ENCODE data around the gene HAL.
"Not testable (repeated sequence)": the region's sequence is repeated elsewhere in the genome, so short reads cannot be mapped to it uniquely, and the experiment has no call there.

HAL gene

GRCh38 chr12:95976416-95976832 lies 19.7 kb downstream of the HAL start:
- H3K27me3 Mint-ChIP-seq (ENCODE audit: low read depth): no peaks in the 10 kb centered on the region

GRCh38 chr12:95975491-95975890 lies 20.7 kb downstream of the HAL start:
- no peaks in the 10 kb centered on the region for H3K9me3 Mint-ChIP-seq
- no peak overlapping the region for H3K4me3 Mint-ChIP-seq
- no peak for DNase-seq (ENCODE audit: low spot score)
- H3K27ac Mint-ChIP-seq: no peak overlapping the region
- no peaks in the 10 kb centered on the region for H3K36me3 Mint-ChIP-seq (ENCODE audit: low read depth)
- H3K4me1 Mint-ChIP-seq (ENCODE audit: low read depth): no peaks in the 10 kb centered on the region
- H3K27me3 Mint-ChIP-seq (ENCODE audit: low read depth): no peaks in the 10 kb centered on the region

More at GRCh38 chr12:95976416-95976832, 19.7 kb downstream of the HAL start:
- no peak for DNase-seq (ENCODE audit: low spot score)
- Mint-ChIP-seq H3K27ac (no peak overlapping the region), H3K9me3 (no peaks in the 10 kb centered on the region), H3K4me1 (ENCODE audit: low read depth) (no peaks in the 10 kb centered on the region), H3K4me3 (no peak overlapping the region), H3K36me3 (ENCODE audit: low read depth) (no peaks in the 10 kb centered on the region)

GRCh38 chr12:95974358-95974757 lies 21.8 kb downstream of the HAL start:
- no peak for DNase-seq (ENCODE audit: low spot score)
- no peaks in the 10 kb centered on the region for H3K27me3 Mint-ChIP-seq (ENCODE audit: low read depth)
- H3K36me3 Mint-ChIP-seq (ENCODE audit: low read depth): no peaks in the 10 kb centered on the region
- H3K4me3 Mint-ChIP-seq: no peak overlapping the region
- H3K4me1 Mint-ChIP-seq (ENCODE audit: low read depth): no peaks in the 10 kb centered on the region
- no peaks in the 10 kb centered on the region for H3K9me3 Mint-ChIP-seq
- H3K27ac Mint-ChIP-seq: no peak overlapping the region

GRCh38 chr12:95972832-95973456 lies 23.2 kb downstream of the HAL start:
- H3K4me1 Mint-ChIP-seq (ENCODE audit: low read depth): no peaks in the 10 kb centered on the region
- no peak for DNase-seq (ENCODE audit: low spot score)
- H3K27me3 Mint-ChIP-seq (ENCODE audit: low read depth): no peaks in the 10 kb centered on the region
- H3K4me3 Mint-ChIP-seq: no peak overlapping the region
- H3K36me3 Mint-ChIP-seq (ENCODE audit: low read depth): no peaks in the 10 kb centered on the region
- no peaks in the 10 kb centered on the region for H3K9me3 Mint-ChIP-seq
- H3K27ac Mint-ChIP-seq: no peak overlapping the region

- Mint-ChIP-seq H3K27ac (no peak overlapping the region), H3K4me3 (no peak overlapping the region), H3K27me3 (ENCODE audit: low read depth) (no peaks in the 10 kb centered on the region), H3K4me1 (ENCODE audit: low read depth) (no peaks in the 10 kb centered on the region), H3K36me3 (ENCODE audit: low read depth) (no peaks in the 10 kb centered on the region), H3K9me3 (no peaks in the 10 kb centered on the region)
- no peak for DNase-seq (ENCODE audit: low spot score)
Measured at GRCh38 chr12:95970905-95971304, 25.2 kb downstream of the HAL start.

GRCh38 chr12:95969116-95969515 lies 27.0 kb downstream of the HAL start:
- H3K27ac Mint-ChIP-seq; H3K4me3 Mint-ChIP-seq; H3K27me3 Mint-ChIP-seq (ENCODE audit: low read depth); H3K4me1 Mint-ChIP-seq (ENCODE audit: low read depth); DNase-seq (ENCODE audit: low spot score); H3K36me3 Mint-ChIP-seq (ENCODE audit: low read depth); H3K9me3 Mint-ChIP-seq: not testable (repeated sequence)

- Mint-ChIP-seq H3K4me1 (ENCODE audit: low read depth) (no peaks in the 10 kb centered on the region), H3K27me3 (ENCODE audit: low read depth) (no peaks in the 10 kb centered on the region), H3K9me3 (no peaks in the 10 kb centered on the region), H3K36me3 (ENCODE audit: low read depth) (no peaks in the 10 kb centered on the region), H3K27ac (no peak overlapping the region), H3K4me3 (no peak overlapping the region)
- no peak for DNase-seq (ENCODE audit: low spot score)
Measured at GRCh38 chr12:95967301-95967700, 28.8 kb downstream of the HAL start.

- no peaks in the 10 kb centered on the region for H3K36me3 Mint-ChIP-seq (ENCODE audit: low read depth)
- no peak overlapping the region for H3K27ac Mint-ChIP-seq
- no peaks in the 10 kb centered on the region for H3K27me3 Mint-ChIP-seq (ENCODE audit: low read depth)
- H3K4me1 Mint-ChIP-seq (ENCODE audit: low read depth): no peaks in the 10 kb centered on the region
- no peak for DNase-seq (ENCODE audit: low spot score)
- no peaks in the 10 kb centered on the region for H3K9me3 Mint-ChIP-seq
- no peak overlapping the region for H3K4me3 Mint-ChIP-seq
Measured at GRCh38 chr12:95966287-95966870, 29.8 kb downstream of the HAL start.

- Mint-ChIP-seq H3K9me3 (no peaks in the 10 kb centered on the region), H3K27me3 (ENCODE audit: low read depth) (no peaks in the 10 kb centered on the region), H3K4me3 (no peak overlapping the region), H3K4me1 (ENCODE audit: low read depth) (no peaks in the 10 kb centered on the region), H3K27ac (no peak overlapping the region), H3K36me3 (ENCODE audit: low read depth) (no peaks in the 10 kb centered on the region)
- no peak for DNase-seq (ENCODE audit: low spot score)
Measured at GRCh38 chr12:95963096-95963495, 33.0 kb downstream of the HAL start.

GRCh38 chr12:95962222-95962621 lies 33.9 kb downstream of the HAL start:
- Mint-ChIP-seq H3K36me3 (ENCODE audit: low read depth) (no peaks in the 10 kb centered on the region), H3K4me1 (ENCODE audit: low read depth) (no peaks in the 10 kb centered on the region), H3K27me3 (ENCODE audit: low read depth) (no peaks in the 10 kb centered on the region), H3K4me3 (no peak overlapping the region), H3K9me3 (no peaks in the 10 kb centered on the region), H3K27ac (no peak overlapping the region)
- no peak for DNase-seq (ENCODE audit: low spot score)

- no peak overlapping the region for H3K27ac Mint-ChIP-seq
- no peaks in the 10 kb centered on the region for H3K9me3 Mint-ChIP-seq
- no peaks in the 10 kb centered on the region for H3K36me3 Mint-ChIP-seq (ENCODE audit: low read depth)
- DNase-seq (ENCODE audit: low spot score): no peak
- H3K27me3 Mint-ChIP-seq (ENCODE audit: low read depth): no peaks in the 10 kb centered on the region
- no peak overlapping the region for H3K4me3 Mint-ChIP-seq
- no peaks in the 10 kb centered on the region for H3K4me1 Mint-ChIP-seq (ENCODE audit: low read depth)
Measured at GRCh38 chr12:95960241-95960640, 35.9 kb downstream of the HAL start.

GRCh38 chr12:95959107-95959506 lies 37.0 kb downstream of the HAL start:
- no peaks in the 10 kb centered on the region for H3K27me3 Mint-ChIP-seq (ENCODE audit: low read depth)
- H3K4me1 Mint-ChIP-seq (ENCODE audit: low read depth): no peaks in the 10 kb centered on the region
- no peak for DNase-seq (ENCODE audit: low spot score)
- no peaks in the 10 kb centered on the region for H3K9me3 Mint-ChIP-seq
- no peak overlapping the region for H3K27ac Mint-ChIP-seq
- no peaks in the 10 kb centered on the region for H3K36me3 Mint-ChIP-seq (ENCODE audit: low read depth)
- no peak overlapping the region for H3K4me3 Mint-ChIP-seq

- Mint-ChIP-seq H3K36me3 (ENCODE audit: low read depth) (no peaks in the 10 kb centered on the region), H3K27ac (no peak overlapping the region), H3K9me3 (no peaks in the 10 kb centered on the region), H3K4me1 (ENCODE audit: low read depth) (no peaks in the 10 kb centered on the region), H3K4me3 (no peak overlapping the region), H3K27me3 (ENCODE audit: low read depth) (peaks cover 10% of the 10 kb centered on the region)
- no peak for DNase-seq (ENCODE audit: low spot score)
Measured at GRCh38 chr12:95956557-95957145, 39.5 kb downstream of the HAL start.

GRCh38 chr12:95955549-95956159 lies 40.5 kb downstream of the HAL start:
- Mint-ChIP-seq H3K4me3 (no peak overlapping the region), H3K27me3 (ENCODE audit: low read depth) (peaks cover 17% of the 10 kb centered on the region), H3K36me3 (ENCODE audit: low read depth) (no peaks in the 10 kb centered on the region), H3K27ac (no peak overlapping the region), H3K4me1 (ENCODE audit: low read depth) (no peaks in the 10 kb centered on the region), H3K9me3 (no peaks in the 10 kb centered on the region)
- no peak for DNase-seq (ENCODE audit: low spot score)
